Ovary (tissue), 3 donors: ENCODE data around the gene SGCD.

ENCODE experiments used
- CTCF ChIP-seq, 3 donors: fragments of 450-650 bp in 2 of 3; fragments of 200-600 bp in 1 of 3; IDR thresholded peaks; one replicate each; pipeline versions ENCODE4 v1.5.1 to v1.8.0; 2016 to 2022; ENCODE audit warnings: antibody characterized with exemption in 3 of 3, mild to moderate bottlenecking in 1 of 3
- POLR2A ChIP-seq: fragments of 450-650 bp; IDR thresholded peaks from one replicate; pipeline ENCODE4 v1.6.1; 2017; ENCODE audit warnings: antibody characterized with exemption, mild to moderate bottlenecking, moderate library complexity
- donor health status: DM: no; HTN: no; CAD: no.

- TF ChIP-seq POLR2A = no peak
- TF ChIP-seq CTCF (IDR thresholded peaks at IDR 0.05) = no peak
These were observed 270.3 kb downstream of the SGCD start for GRCh38 chr5:156597276-156597675.
